IMR-90 (cell line): ENCODE measurements around the gene TANK. TPM values are rescaled to one million over a fixed set of nuclear protein-coding genes. Genes with fewer than 3 reads are reported as not detected.

ENCODE experiments used
- ATAC-seq: fragments of 200-7000 bp; cut with Tn5 transposase; 2 replicates; pipeline ENCODE4 v1.9.1; 2020; ENCODE audit warnings: low read depth, mild to moderate bottlenecking, moderate library complexity
- BruUV-seq: library from RNA; stranded (reverse); fragments of 400-500 nt; replicated peaks from 2 replicates; lab custom pipeline; 2021; lab: Mats Ljungman, UMichigan
- CTCF ChIA-PET: fragments of 300-600 bp; formaldehyde crosslinking; extraction: SDS; loops from one replicate; lab custom pipeline; 2021; ENCODE audit warnings: antibody characterized with exemption; lab: Yijun Ruan, JAX
- POLR2A ChIA-PET: fragments of 300-600 bp; sonication (Branson Sonifier 250); formaldehyde crosslinking; loops from one replicate; lab custom pipeline; 2022; ENCODE audit warnings: antibody characterized with exemption; ENCODE audit not compliant: unreplicated experiment; lab: Charles Lee
- DNase-seq: peaks from one replicate; pipeline ENCODE4 v3.0.0; 2013
- H2AFZ ChIP-seq: replicated peaks from 2 replicates; pipeline ENCODE3; 2013; ENCODE audit warnings: low read length, mild to moderate bottlenecking; ENCODE audit not compliant: poor library complexity
- H2AK5ac ChIP-seq: 2 replicates; pipeline ENCODE4 v1.6.1; 2013; ENCODE audit warnings: low read depth, low read length, inconsistent platforms
- H2AK9ac ChIP-seq: replicated peaks from 2 replicates; pipeline ENCODE3; 2013; ENCODE audit warnings: mild to moderate bottlenecking, low read depth, low read length, moderate library complexity; ENCODE audit not compliant: poor library complexity
- H2BK120ac ChIP-seq: 2 replicates; pipeline ENCODE4 v1.6.1; 2013; ENCODE audit warnings: low read depth, low read length, inconsistent platforms
- H2BK15ac ChIP-seq: 3 replicates; pipeline ENCODE4 v1.6.1; 2013; ENCODE audit warnings: low read depth, low read length, inconsistent platforms
- H2BK20ac ChIP-seq: 2 replicates; pipeline ENCODE4 v1.6.1; 2013; ENCODE audit warnings: low read depth, mild to moderate bottlenecking, inconsistent platforms, low read length, moderate library complexity
- H2BK5ac ChIP-seq: 2 replicates; pipeline ENCODE4 v1.6.1; 2013; ENCODE audit warnings: mild to moderate bottlenecking, low read depth, low read length, inconsistent platforms; ENCODE audit not compliant: poor library complexity, severe bottlenecking
- H3K14ac ChIP-seq: replicated peaks from 2 replicates; pipeline ENCODE4 v1.6.1; 2013; ENCODE audit warnings: low read depth, low read length, inconsistent platforms
- H3K18ac ChIP-seq: 2 replicates; pipeline ENCODE4 v1.6.1; 2013; ENCODE audit warnings: low read depth, low read length, control low read depth
- H3K23ac ChIP-seq: 2 replicates; pipeline ENCODE4 v1.6.1; 2013; ENCODE audit warnings: low read depth, low read length, inconsistent platforms
- H3K27ac ChIP-seq: 2 replicates; pipeline ENCODE4 v1.5.1; 2013; ENCODE audit warnings: mild to moderate bottlenecking, control low read depth, low read length; ENCODE audit not compliant: insufficient read depth
- H3K27me3 ChIP-seq: 2 replicates; pipeline ENCODE4 v1.6.1; 2013; ENCODE audit warnings: low read length; ENCODE audit not compliant: control insufficient read depth, insufficient read depth
- H3K36me3 ChIP-seq: 2 replicates; pipeline ENCODE4 v1.6.1; 2013; ENCODE audit warnings: low read length, mixed read lengths; ENCODE audit not compliant: control insufficient read depth, insufficient read depth
- H3K4ac ChIP-seq: 2 replicates; pipeline ENCODE4 v1.6.1; 2013; ENCODE audit warnings: low read depth, low read length, inconsistent platforms
- H3K4me1 ChIP-seq: 2 replicates; pipeline ENCODE4 v1.6.1; 2013; ENCODE audit warnings: low read length, mixed read lengths; ENCODE audit not compliant: control insufficient read depth, insufficient read depth
- H3K4me2 ChIP-seq: 2 replicates; pipeline ENCODE4 v1.6.1; 2013; ENCODE audit warnings: low read depth, mild to moderate bottlenecking, control low read depth, low read length, moderate library complexity
- H3K4me3 ChIP-seq: 2 replicates; pipeline ENCODE4 v1.5.1; 2013; ENCODE audit warnings: low read depth, mild to moderate bottlenecking, control low read depth, low read length, moderate library complexity; ENCODE audit not compliant: insufficient read depth
- H3K56ac ChIP-seq: 2 replicates; pipeline ENCODE4 v1.6.1; 2013; ENCODE audit warnings: low read length, inconsistent platforms; ENCODE audit not compliant: insufficient read depth; ENCODE audit errors: extremely low read depth
- H3K79me1 ChIP-seq, 2 experiments: 2 replicates each; pipeline ENCODE4 v1.6.1; 2013; ENCODE audit warnings: low read length in 2 of 2, inconsistent platforms in 1 of 2, low read depth in 1 of 2
- H3K9ac ChIP-seq: 2 replicates; pipeline ENCODE4 v1.6.1; 2013; ENCODE audit warnings: low read depth, low read length, control low read depth
- H3K9me1 ChIP-seq: 2 replicates; pipeline ENCODE4 v1.6.1; 2013; ENCODE audit warnings: low read length, inconsistent platforms; ENCODE audit not compliant: insufficient read depth
- H3K9me3 ChIP-seq: 2 replicates; pipeline ENCODE4 v1.6.1; 2013; ENCODE audit warnings: low read length; ENCODE audit not compliant: control insufficient read depth, insufficient read depth
- H4K20me1 ChIP-seq: 2 replicates; pipeline ENCODE4 v1.6.1; 2013; ENCODE audit warnings: low read length, inconsistent platforms; ENCODE audit not compliant: insufficient read depth
- H4K5ac ChIP-seq: 2 replicates; pipeline ENCODE4 v1.6.1; 2013; ENCODE audit warnings: mild to moderate bottlenecking, low read depth, low read length, control low read depth
- H4K8ac ChIP-seq, 2 experiments: 2 replicates each; pipeline ENCODE4 v1.6.1; 2013; ENCODE audit warnings: low read depth in 2 of 2, low read length in 2 of 2, control low read depth in 1 of 2, inconsistent platforms in 1 of 2
- H4K91ac ChIP-seq: 2 replicates; pipeline ENCODE4 v1.6.1; 2013; ENCODE audit warnings: low read depth, low read length, inconsistent platforms; ENCODE audit not compliant: insufficient read depth
- CEBPB ChIP-seq: IDR thresholded peaks from 2 replicates; pipeline ENCODE4 v1.6.1; 2012; ENCODE audit warnings: low read depth, low read length, improper control_type of control experiment
- MAZ ChIP-seq: IDR thresholded peaks from 2 replicates; pipeline ENCODE4 v1.6.1; 2012; ENCODE audit warnings: low read depth, mild to moderate bottlenecking, low read length, improper control_type of control experiment, moderate library complexity, borderline replicate concordance
- RCOR1 ChIP-seq: IDR thresholded peaks from 2 replicates; pipeline ENCODE4 v1.6.1; 2012; ENCODE audit warnings: mild to moderate bottlenecking, low read length, improper control_type of control experiment; ENCODE audit not compliant: insufficient replicate concordance
- WGBS, 2 experiments: methylation state at CpG; one replicate each; pipeline versions ENCODE4 v1.1.5 to v1.1.7; 2013; ENCODE audit warnings: missing lambda C conversion rate in 2 of 2; ENCODE audit not compliant: insufficient read length in 1 of 2; ENCODE audit errors: extremely low coverage in 2 of 2; 5-methylcytosine and 5-hydroxymethylcytosine counted together
- dilution Hi-C: fragments of 300-500 bp; cut with HindIII; formaldehyde crosslinking; loops from one replicate; pipeline ENCODE4 v1.14.3; 2018; ENCODE audit warnings: low sequenced_read_pairs; ENCODE audit not compliant: unreplicated experiment
- in situ Hi-C: fragments of 300-500 bp; cut with MboI; formaldehyde crosslinking; loops from 3 replicates; pipeline ENCODE4 v1.14.3; 2019; ENCODE audit warnings: low sequenced_read_pairs, inconsistent platforms, mixed read lengths
- intact Hi-C: fragments of 100-400 bp; cut with micrococcal nuclease; formaldehyde crosslinking; loops from 2 replicates; pipeline ENCODE4 v1.10.0; 2022
- polyA plus RNA-seq, 3 experiments: library from polyadenylated mRNA; depleted of rRNA; stranded (reverse); fragments of >200 nt; gene quantifications; 2 replicates each; pipeline ENCODE4 v1.2.3, GENCODE V29; 2012; ENCODE audit warnings: low replicate concordance in 1 of 3
- total RNA-seq: library from RNA; depleted of rRNA; stranded (reverse); fragments of >200 nt; gene quantifications from 2 replicates; pipeline ENCODE4 v1.2.3, GENCODE V29; 2012

TANK gene
- total and polyA plus RNA-seq, 2 of the 4 experiments (the other 2 are of a cell fraction): 25.4 to 41.9 TPM

- Histone ChIP-seq H4K91ac (no peak overlapping the region), H2AK5ac (no peak overlapping the region), H3K9me3 (no peaks in the 10 kb centered on the region), H2BK20ac (no peak overlapping the region), H3K23ac (peak overlapping the region; percentile 76), H3K4me3 (peak overlapping the region; percentile 59), H3K27me3 (no peaks in the 10 kb centered on the region), H2BK120ac (no peak overlapping the region), H3K18ac (no peak overlapping the region), H2BK15ac (no peak overlapping the region), H2BK5ac (no peak overlapping the region), H3K79me1 (no peaks in the 10 kb centered on the region), H3K4me2 (peak overlapping the region; percentile 99), H2AK9ac (peak overlapping the region; percentile 83), H2AFZ (peak overlapping the region; percentile 87), H3K56ac (no peak overlapping the region), H3K27ac (no peak overlapping the region), H3K14ac (peak overlapping the region; percentile 74; the same call in 1 of the 2 replicates), H3K36me3 (peaks cover 2% of the 10 kb centered on the region; the same call in 1 of the 2 replicates), H4K8ac (peak overlapping the region in 1 of 2 experiments; percentile 31; a peak in 1 of 4 replicates), H4K20me1 (no peaks in the 10 kb centered on the region), H4K5ac (no peak overlapping the region), H3K9me1 (no peaks in the 10 kb centered on the region), H3K4me1 (peaks cover 3% of the 10 kb centered on the region), H3K9ac (peak overlapping the region; percentile 18; the same call in 1 of the 2 replicates), H3K4ac (0 out of 2 replicates have a peak overlapping the region, but pooled peaks have one; percentile 13)
- no TSS peak for BruUV-seq
- in situ Hi-C loops: no loop called here
- TF ChIP-seq RCOR1 (no peak), CEBPB (no peak), MAZ (peak; percentile 18; the same call in 1 of the 2 replicates)
- ChIA-PET POLR2A (no interaction called here), CTCF (interaction anchor here (0.7 to 1.1 kb wide), 3 partner anchors 11 to 30 kb away, joined by 3 read pairs; no protein-coding TSS in a partner anchor)
- peak; percentile 74 for ATAC-seq
- intact Hi-C loops: no loop called here
- 24% methylated on average over 14 of the region's 49 CpGs; no CpG with 5 or more reads in 1 of the 2 experiments for WGBS, 2 experiments
- DNase-seq: peak; percentile 33
- dilution Hi-C loops: no loop called here
These were observed 77.4 kb downstream of the TANK start for GRCh38 chr2:161237392-161238264.
